ENCODE results near the gene OSCP1.
"Not testable (repeated sequence)": the region's sequence is repeated elsewhere in the genome, so short reads cannot be mapped to it uniquely, and the experiment has no call there.

The OSCP1 gene, protein sequence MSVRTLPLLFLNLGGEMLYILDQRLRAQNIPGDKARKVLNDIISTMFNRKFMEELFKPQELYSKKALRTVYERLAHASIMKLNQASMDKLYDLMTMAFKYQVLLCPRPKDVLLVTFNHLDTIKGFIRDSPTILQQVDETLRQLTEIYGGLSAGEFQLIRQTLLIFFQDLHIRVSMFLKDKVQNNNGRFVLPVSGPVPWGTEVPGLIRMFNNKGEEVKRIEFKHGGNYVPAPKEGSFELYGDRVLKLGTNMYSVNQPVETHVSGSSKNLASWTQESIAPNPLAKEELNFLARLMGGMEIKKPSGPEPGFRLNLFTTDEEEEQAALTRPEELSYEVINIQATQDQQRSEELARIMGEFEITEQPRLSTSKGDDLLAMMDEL

DNA sequence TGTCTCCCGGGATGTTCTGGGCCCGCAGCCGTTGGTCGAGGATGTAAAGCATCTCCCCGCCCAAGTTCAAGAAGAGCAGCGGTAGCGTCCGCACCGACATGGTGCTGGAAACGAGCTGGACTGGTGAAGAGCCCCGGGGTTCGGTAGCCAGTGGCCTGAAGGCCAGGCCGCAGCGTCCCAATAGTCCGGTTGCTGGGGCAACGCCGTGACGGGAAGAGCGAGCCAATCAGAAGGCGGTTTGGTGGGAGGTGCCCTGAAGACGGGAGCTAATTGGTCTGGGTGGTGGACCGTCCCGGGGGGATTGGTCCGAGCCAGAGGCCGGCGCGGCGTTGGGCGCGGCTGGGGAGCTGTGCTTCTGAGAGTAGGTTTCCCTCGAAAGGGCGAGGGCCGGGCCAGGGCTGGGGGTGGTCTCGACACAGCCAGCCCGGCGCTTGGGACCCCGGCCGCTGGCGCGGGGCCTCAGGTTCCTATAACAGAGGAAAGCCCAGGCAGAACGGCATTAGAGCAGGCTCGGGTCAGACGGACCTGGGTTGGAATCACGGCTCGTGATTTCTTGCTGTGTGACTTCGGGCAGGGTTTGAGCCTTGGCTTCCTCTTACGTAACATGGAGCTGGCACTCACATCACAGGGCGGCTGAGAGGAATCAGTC lies at the start of gene OSCP1:
OSCP1 (minus strand) TSS at position 182 of the 649 bp plus-strand sequence; CDS start at position 100, 82 bp downstream.
- DNase-seq (ENCODE audit: low read depth in 2 of 2), result peak; percentile 87 to 89

DNA sequence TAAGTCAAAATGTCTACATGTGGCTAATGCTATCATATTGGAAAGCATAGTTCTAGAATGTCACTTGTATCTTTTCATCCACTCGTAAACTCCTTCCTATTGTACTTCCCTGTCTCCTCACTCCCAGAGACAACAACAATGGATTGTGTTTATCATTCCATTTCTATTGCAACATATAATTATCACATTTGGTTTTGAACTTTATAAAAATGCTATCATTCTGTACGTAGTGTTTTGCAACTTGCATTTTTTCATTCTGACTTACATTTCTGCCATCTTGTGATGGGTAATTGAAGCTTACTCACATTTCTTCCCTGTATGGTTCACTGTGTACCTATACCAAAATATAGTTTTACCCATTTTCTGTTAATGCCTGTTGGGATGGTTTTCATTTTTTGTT lies 47.0 kb upstream of the OSCP1 start:
- DNase-seq (ENCODE audit: low read depth in 2 of 2), result no peak

DNA sequence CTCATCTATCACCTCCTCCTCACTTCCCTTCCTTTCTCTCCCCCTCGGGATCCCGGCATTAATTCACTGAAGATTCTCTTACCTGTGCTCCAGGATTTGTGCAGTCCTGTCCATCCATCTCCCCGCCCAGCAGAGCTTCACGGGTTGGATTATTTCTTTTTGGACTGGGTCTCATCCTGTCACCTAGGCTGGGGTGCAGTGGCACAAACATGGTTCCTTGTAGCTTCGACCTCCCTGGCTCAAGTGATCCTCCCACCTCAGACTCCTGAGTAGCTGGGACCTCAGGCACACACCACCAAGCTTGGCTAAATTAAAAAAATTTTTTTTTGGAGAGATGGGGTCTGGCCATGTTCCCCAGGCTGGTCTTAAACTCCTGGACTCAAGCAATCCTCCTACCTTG lies 44.7 kb upstream of the OSCP1 start:
- DNase-seq (ENCODE audit: low read depth in 2 of 2), result no peak

DNA sequence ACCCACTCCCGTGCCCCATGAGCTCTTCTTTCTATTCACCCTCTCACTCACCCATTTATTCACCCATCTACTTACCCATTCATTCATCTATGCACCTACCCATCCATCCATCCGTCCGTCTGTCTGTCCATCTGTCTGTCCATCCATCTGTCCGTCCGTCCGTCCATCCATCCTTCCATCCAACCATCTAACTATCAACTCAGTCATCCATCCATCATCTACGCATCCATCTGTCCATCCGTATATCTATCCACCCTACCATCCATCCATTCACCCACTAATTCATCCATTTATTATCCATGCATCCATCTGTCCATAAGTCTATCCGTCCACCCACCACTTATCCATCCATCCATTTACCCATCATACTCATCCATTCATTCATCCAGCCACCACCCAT lies 43.3 kb upstream of the OSCP1 start:
- no peak for DNase-seq (ENCODE audit: low read depth in 2 of 2)

DNA sequence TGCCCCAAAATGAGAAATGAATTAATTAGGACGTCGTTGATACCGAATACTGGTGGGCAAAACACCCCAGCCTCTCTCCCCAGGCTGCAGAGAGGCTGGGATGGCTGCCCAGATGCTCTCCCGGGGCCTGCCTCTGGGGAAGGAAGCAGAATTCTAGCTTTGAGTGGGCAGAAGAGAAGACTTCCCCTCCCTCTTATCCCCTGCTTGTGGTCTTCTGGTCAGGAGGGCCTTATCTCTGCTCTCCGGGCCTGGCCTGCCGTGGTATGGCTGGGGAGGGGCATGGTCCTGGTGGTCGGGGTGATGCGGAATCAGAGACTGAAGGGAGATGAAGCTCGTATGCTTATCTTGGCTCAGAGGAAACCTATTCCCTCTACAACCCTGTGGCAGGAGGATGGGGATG lies 42.2 kb upstream of the OSCP1 start:
- no peak for DNase-seq (ENCODE audit: low read depth in 2 of 2)

DNA sequence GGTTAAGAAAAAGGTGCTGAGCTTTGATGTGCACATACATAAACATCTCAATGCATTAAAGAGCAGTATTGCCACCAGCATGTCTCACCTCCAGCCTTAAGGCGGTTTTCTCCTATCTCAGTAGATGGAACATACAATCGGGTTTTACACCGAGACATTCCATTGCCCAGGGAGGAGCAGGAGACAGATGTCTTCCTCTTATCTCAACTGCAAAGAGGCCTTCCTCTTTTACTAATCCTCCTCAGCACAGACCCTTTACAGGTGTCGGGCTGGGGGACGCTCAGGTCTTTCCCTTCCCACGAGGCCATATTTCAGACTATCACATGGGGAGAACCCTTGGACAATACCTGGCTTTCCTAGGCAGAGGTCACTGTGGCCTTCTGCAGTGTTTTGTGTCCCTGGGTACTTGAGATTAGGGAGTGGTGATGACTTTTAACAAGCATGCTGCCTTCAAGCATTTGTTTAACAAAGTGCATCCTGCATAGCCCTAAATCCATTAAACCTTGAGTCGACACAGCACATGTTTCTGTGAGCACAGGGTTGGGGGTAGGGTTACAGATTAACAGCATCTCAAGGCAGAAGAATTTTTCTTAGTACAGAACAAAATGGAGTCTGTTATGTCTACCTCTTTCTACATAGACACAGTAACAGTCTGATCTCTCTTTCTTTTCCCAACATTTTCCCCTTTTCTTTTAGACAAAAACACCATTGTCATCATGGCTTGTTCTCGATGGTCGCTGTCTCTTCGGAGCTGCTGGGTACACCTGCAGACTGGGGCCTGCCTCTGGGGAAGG lies 39.2 kb upstream of the OSCP1 start:
- not testable (repeated sequence) for DNase-seq (ENCODE audit: low read depth in 2 of 2)

DNA sequence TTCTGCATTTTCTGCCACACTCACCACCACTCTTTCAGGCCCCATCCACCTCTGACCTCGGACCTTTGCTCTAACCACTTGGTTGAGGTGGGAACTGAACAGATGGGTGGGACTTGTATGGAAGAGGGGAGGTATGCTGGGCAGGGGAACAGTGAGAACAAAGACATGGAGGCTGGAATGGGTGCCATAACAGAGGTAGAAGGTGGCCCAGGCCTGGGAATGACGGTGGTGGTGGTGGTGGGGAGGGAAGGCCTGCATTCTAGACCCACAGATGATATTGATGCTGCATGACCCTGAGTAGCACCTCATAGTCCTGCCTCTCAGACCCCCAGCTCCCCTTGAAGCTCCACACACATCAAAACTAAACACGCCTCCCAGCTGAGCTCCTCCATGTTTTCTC lies 37.7 kb upstream of the OSCP1 start:
- no peak for DNase-seq (ENCODE audit: low read depth in 2 of 2)

DNA sequence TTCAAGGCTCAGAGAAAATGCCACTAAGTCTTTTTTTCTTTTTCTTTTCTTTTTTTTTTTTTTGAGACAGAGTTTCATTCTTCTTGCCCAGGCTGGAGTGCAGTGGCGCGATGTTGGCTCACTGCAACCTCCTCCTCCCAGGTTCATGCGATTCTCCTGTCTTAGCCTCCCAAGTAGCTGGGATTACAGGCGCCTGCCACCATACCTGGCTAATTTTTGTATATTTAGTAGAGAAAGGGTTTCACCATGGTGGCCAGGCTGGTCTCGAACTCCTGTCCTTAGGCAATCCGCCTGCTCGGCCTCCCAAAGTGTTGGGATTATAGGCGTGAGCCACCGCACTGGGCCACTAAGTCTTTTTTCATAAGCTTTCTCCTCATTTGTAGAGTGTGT lies 37.1 kb upstream of the OSCP1 start:
- not testable (repeated sequence) for DNase-seq (ENCODE audit: low read depth in 2 of 2)

DNA sequence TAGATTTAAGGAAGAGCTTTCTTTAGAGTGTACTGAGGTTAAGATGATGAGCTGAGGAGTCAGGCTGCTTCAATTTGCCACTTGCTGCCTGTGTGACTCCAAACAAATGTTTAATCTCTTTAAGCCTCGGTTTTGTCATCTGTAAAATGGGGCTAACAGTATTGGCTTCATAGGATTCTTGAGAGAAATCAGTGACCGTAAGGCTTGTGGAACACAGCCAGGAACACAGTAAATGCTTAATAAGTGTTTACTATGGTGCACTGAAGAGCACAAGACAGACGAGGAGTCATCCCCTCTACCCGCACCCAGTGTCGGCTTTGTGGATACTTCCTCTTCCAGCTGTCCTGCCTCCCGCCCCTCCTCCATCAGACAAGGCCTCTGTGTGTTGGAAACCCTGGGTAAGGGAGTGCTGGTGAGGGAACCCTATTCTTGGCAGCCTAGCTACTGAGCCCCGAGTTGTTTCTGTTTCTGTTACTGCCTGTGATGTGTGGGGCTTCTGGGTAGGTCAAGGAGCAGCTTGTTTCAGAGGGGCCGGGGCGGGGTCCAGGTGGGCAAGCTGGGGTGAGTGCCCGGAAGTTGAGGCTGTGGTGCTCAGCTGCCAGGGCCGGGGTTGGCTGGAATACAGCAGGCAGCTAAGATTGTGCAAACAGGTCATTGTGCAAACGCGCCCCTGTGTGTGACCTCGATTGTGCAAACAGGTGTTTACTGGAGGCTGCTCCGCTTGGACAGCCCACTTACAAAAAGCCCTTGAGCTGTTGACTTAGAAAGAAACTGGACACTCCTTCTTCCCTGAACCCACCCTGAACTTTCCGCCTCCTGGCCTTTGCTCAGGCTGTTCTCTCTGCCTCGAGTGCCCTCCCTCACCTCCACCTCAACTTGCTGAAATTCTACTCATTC lies 36.4 kb upstream of the OSCP1 start:
- DNase-seq (ENCODE audit: low read depth in 2 of 2), result no peak

DNA sequence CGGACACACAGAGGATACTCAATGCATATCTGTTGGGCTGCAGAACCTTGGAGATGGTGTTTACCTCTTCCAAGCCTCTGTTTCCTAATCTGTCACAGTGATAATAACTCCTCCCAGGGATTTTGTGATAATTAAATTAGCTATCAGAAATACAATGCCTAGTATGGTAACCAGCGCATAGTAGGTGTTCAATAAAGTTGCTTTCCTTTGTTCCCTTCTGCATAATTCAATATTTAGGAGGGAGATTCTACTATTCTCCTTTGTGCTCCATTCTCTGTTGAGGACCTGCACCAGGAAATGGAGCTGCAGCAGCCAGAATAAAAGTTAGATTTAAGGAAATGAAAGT lies 35.8 kb upstream of the OSCP1 start:
- DNase-seq (ENCODE audit: low read depth in 2 of 2), result no peak

DNA sequence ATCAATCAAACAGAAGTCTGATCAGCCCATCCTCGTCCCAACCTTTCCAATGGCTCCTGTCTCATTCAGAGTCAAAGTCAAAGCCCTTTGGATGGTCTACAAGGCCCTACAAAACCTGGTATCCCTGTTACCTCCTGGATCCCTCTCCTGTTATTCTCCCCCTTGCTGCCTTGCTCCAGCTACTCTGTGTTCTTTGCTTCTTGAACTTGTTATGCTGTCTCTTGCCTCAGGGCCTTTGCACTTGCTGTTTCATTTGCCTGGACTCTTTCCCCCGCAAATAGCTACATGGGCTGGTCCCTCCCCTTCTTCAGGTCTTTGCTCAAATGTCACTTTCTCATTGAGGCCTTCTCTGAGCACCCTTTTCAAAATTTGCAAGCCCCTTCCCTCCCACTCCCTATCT lies 33.8 kb upstream of the OSCP1 start:
- DNase-seq (ENCODE audit: low read depth in 2 of 2), result no peak

DNA sequence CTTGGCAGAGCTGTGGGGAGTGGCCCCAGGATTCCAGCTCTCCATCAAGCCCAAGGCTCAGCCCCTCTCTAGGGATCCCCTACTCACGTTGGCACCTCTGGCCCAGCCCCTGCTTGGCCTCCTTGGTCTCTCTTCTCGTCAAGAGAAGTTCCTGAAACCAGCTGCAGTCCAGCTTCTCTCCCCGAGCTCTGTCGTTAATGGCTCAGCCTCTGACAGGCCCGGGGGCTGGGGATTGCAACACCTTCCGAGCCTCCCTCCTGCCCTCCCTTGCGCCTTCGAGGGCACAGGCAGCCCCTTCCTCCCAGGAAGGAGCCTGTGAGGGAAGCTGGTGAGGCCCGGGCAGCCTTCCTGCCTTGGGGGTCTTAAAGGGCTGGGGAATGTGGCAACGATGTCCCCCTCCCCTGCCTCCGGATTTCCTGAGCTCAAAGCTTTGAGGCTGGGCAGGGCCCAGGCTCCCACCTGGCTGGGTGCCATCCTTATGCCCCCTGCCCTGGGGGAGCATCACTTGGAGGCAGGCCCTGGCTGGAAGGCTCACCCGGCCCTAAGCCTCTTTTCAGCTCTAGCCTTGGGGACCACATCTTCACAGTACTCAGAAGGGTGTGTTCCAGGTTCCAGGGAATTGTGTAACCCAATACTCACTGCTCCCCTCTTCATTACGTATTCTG lies 32.6 kb upstream of the OSCP1 start, which contains the start of gene CSF3R:
CSF3R (minus strand) TSS at position 190 of the 665 bp plus-strand sequence. CDS start 3,417 bp downstream, outside the sequence.
- DNase-seq (ENCODE audit: low read depth in 2 of 2), result no peak

DNA sequence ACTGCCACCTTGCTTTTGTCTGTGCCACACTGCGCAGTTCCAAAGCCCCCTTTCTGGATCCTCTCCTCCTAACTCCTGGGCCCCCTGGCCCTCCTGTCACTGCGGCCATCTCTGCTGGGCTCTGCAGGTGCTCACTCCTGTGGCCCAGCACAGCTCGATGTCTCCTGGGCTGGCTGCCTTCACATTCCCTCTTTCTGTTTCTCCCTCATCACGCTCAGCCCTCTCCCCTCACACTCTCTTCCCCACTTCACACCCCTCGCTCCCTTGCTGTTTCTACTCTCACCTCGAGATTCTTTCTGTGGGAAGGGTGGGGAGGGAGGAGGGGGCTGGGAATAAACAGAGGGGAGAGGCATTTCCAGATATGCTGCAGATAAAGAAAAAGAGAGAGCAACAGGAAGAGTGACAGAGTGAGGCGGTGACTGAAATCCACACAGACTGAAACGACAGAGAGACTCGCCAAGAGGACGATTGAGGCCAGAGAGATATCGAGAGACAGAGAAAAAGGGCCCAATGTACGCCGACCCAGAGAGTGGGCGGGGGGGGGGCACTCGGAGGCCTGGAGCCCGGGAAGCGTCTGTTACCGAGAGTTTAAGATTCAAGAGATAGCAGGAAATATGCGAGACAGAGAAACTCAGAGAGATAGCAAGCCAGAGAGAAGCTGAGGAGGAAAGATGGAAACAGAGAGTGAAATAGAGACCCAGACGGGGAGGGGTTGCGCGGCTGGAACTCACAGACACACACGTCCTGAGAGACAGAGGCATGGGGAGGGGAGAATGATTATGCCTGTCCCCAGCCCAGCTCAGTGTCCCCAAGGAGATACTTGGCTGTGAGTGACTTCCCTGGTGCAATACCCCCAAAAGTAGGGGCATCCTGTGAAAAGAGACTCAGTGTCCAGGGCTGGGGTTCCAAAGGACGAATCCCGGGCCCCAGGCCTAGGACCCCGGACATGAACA lies 31.8 kb upstream of the OSCP1 start:
- DNase-seq (ENCODE audit: low read depth in 2 of 2), result no peak

DNA sequence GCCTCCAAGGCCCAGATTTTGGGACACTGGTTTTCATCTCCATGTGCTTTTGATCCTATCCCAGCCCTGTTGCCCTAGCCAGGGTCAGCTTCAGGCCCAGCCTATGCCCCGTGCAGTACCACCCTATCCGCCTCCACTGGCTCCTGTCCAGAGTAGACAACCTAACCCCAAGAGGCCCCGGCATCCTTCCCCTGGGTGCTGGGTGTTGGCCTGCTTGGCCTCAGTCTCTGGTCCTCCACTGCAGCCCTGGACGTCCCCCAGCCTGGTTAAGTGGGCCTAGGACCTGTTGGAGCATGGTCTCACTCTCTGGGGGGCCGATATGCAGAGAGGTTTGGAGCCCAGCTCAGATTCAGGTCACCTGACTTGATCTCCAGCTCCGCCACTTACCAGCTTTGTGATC lies 30.8 kb upstream of the OSCP1 start:
- DNase-seq (ENCODE audit: low read depth in 2 of 2), result no peak

DNA sequence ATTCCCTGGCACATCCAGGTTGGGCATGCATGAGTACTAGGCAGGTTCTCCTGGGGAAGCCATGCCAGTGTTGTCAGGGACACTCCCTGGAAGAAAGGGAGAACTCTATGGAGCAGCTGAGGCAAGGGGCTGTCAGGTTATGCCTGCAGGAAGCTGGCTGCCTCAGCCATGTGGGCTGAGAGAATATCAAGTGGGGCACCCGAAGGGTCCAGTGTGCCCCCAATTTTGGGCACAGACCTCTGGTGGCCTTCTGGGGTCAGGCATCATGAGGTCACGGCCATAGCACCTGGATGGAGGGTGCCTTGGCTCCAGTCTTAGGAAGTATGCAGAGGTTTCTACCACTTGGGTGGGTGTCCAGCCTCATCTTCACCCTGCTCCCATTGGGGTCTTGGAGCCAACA lies 29.9 kb upstream of the OSCP1 start:
- no peak for DNase-seq (ENCODE audit: low read depth in 2 of 2)

DNA sequence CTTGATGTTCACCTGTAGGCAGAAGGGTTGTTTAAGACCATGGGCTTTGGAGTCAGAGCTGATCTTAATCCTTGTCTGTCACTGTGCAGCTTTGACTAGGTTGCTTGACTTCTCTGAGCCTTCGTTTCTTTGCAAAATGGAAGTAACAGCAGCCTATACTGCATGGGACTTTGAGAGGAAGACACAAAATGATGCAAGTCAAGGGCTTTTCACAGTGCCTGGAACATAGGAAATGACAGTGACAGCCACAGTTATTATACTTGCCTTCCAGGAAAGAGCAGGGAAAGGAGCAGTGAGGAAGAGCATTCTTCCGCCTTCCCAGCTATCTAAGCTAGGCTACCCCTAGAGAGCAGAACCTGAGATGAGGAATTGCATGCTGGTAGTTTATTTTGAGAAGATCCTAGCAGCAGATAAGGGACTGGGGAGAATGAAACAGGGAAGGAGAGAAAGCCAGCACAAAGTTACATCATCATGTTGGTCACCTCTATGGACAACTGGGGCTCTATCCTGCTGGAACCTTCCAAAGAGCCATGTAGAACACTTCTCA lies 29.3 kb upstream of the OSCP1 start:
- no peak for DNase-seq (ENCODE audit: low read depth in 2 of 2)

DNA sequence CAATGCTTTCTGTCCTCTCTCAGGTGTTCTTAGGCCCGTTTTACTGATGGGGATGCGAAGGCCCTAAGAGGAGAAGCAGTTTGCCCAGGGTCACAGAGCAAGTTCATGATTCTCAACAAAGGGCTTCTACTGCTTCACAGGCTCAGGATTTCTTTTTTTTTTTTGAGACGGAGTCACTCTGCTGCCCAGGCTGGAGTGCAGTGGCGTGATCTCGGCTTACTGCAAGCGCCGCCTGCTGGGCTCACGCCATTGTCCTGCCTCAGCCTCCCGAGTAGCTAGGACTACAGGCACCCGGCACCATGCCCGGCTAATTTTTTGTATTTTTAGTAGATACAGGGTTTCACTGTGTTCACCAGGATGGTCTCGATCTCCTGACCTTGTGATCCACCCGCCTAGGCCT lies 27.4 kb upstream of the OSCP1 start:
- DNase-seq (ENCODE audit: low read depth in 2 of 2), result not testable (repeated sequence)

DNA sequence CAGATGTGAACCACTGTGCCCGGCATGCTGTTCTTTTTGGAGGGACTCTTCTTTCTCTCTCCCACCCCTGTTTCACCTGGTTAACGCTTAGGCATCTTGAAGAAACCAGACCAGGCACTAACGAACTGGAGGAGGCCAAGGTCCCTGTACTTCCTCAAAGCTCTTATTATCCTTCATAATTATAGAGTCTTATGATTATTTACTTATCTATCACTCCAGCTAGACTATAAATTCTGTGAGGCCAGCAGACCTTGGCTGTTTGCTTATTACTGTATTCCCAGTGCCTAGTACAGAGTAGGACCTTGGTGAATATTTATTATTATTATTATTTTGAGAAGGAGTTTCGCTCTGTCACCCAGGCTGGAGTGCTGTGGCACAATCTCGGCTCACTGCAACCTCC lies 26.7 kb upstream of the OSCP1 start:
- DNase-seq (ENCODE audit: low read depth in 2 of 2), result no peak

DNA sequence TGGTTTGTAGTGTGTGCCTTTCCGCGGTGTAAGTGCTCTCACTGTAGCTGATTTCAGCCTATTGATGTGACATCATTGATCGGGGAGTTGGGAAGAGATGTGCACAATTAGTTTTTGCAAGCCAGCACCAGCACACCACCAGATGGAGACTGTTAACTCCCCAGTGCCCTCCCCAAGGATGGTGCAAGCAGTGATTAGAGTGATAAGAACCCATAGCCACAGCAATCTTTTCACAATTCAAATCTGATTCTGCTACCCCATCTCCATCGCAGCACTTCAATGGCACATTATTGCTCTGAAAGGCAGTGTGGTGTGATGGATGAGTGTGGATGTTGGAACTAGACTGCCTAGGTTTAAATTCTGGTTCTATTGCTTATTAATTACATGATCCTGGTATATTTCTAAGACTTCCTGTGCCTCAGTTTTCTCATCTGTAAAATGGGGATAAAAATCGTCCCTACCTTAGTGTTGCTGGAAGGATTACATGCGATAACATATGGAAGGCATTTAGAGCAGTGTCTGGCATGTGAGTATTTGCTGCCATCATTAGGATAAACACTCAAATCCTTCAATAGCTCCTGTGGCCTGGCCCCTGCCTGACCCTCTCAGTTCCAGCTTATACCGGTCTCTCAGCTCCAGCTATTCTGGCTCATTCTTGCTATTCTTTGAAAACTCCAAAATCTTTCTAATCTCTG lies 25.8 kb upstream of the OSCP1 start:
- no peak for DNase-seq (ENCODE audit: low read depth in 2 of 2)
